Measurements from ENCODE around the gene RAB24. TPM values are rescaled to one million over a fixed set of nuclear protein-coding genes. Genes with fewer than 3 reads are reported as not detected.

RAB24 gene
- total and polyA plus RNA-seq, 3 donors from 2014 or later = 19.2 to 29.4 (median 25.5) TPM

DNA sequence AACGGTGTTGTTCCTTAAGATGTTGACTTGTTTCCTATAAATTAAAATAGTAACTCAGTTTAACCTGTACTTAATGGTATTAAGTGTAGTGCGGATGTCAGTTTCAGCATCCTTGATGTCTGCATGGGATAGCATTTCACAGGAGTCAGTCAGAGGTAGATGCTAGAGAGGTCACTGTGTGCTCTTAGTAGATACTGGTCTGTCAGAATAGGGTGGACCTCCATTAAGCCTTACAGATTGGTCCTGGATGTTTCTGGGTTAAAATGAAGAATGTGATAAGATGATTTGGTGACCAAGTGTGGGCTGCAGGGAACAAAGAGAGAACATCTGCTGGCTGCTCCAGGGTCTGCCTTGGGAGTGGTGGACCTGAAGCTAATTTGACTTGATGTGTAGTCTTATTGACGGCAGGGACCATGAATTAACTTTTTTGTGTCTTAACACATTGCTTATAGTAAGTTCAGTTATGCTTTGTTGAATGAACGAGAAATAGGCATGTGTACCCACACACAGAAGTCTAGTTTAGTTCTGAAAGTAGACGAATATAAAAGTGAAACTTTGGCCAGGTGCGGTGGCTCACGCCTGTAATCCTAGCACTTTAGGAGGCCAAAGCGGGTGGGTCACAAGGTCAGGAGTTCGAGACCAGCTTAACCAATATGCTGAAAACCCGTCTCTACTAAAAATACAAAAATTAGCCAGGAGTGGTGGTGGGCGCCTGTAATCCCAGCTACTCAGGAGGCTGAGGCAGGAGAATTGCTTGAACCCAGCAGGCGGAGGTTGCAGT is 12.5 kb downstream of the RAB24 start:
- Histone ChIP-seq H3K36me3 (ENCODE audit: low read depth, missing control alignments) (no peaks in the 10 kb centered on the region), H3K4me3 (no peak overlapping the region), H3K9me3 (no peaks in the 10 kb centered on the region), H3K27ac (no peak overlapping the region), H3K4me1 (no peaks in the 10 kb centered on the region), H3K27me3 (no peaks in the 10 kb centered on the region)
- 89 to 92% methylated on average over 12 of the region's 12 CpGs for WGBS, 2 donors
- intact Hi-C loops (cut with DNase I; ENCODE audit: low total_unique reads) = no loop called here
- DNase-seq = no peak
- TF ChIP-seq, protein P1, sequence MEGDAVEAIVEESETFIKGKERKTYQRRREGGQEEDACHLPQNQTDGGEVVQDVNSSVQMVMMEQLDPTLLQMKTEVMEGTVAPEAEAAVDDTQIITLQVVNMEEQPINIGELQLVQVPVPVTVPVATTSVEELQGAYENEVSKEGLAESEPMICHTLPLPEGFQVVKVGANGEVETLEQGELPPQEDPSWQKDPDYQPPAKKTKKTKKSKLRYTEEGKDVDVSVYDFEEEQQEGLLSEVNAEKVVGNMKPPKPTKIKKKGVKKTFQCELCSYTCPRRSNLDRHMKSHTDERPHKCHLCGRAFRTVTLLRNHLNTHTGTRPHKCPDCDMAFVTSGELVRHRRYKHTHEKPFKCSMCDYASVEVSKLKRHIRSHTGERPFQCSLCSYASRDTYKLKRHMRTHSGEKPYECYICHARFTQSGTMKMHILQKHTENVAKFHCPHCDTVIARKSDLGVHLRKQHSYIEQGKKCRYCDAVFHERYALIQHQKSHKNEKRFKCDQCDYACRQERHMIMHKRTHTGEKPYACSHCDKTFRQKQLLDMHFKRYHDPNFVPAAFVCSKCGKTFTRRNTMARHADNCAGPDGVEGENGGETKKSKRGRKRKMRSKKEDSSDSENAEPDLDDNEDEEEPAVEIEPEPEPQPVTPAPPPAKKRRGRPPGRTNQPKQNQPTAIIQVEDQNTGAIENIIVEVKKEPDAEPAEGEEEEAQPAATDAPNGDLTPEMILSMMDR (IDR thresholded peaks at IDR 0.05) = no peak
- TF ChIP-seq POLR2A (IDR thresholded peaks at IDR 0.05) = no peak

DNA sequence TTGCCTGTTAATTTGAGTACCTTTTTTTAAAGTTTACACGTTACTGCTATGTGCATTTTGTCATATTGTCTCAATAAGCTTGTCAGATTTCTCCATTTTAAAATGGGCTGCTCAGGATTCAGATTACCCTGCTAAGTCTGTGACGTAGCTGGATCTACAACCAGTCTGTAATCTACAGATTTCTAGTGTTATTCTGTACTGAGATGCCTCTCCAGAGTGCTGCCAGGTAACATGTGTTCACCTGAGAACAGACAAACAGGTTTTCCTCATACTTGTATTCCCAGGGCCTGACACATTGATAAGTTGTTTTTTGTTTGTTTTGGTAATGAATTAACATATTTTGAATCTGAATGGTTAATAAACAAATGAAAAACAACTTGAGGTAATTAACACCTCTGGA is 15.3 kb downstream of the RAB24 start:
- Histone ChIP-seq H3K36me3 (ENCODE audit: low read depth, missing control alignments) (no peaks in the 10 kb centered on the region), H3K9me3 (no peaks in the 10 kb centered on the region), H3K4me1 (no peaks in the 10 kb centered on the region), H3K27ac (no peak overlapping the region), H3K4me3 (no peak overlapping the region), H3K27me3 (no peaks in the 10 kb centered on the region)
- intact Hi-C loops (cut with DNase I; ENCODE audit: low total_unique reads) = no loop called here
- no peak for TF ChIP-seq POLR2A (IDR thresholded peaks at IDR 0.05)
- TF ChIP-seq, protein P1 (IDR thresholded peaks at IDR 0.05) = no peak
- 83 to 91% methylated on average over 2 of the region's 2 CpGs for WGBS, 2 donors
- no peak for DNase-seq

DNA sequence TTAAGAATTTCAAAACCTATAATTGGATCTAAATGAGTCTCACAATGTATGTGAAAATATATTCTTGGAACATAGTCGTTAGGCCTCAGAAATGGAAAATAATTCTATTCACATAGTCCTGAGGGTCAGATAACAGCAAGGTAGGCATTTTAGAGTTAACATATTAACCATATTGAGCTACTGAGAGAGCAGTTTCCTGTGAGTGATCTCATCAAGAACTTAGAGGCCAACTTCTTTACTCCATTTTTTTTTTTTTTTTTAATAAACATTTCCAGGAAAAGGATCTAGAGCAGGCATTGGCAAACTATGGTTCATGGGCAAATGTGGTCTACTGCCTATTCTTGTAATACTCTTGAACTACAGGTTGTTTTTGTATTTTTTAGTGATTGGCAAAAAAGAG is 26.6 kb downstream of the RAB24 start:
- Histone ChIP-seq H3K36me3 (ENCODE audit: low read depth, missing control alignments) (no peaks in the 10 kb centered on the region), H3K9me3 (no peaks in the 10 kb centered on the region), H3K27ac (no peak overlapping the region), H3K4me1 (no peaks in the 10 kb centered on the region), H3K4me3 (no peak overlapping the region), H3K27me3 (no peaks in the 10 kb centered on the region)
- no peak for TF ChIP-seq POLR2A (IDR thresholded peaks at IDR 0.05)
- TF ChIP-seq, protein P1 (IDR thresholded peaks at IDR 0.05) = no peak
- no peak for DNase-seq
- 50 to 64% methylated on average over 1 of the region's 1 CpG for WGBS, 2 donors
- intact Hi-C loops (cut with DNase I; ENCODE audit: low total_unique reads) = no loop called here

DNA sequence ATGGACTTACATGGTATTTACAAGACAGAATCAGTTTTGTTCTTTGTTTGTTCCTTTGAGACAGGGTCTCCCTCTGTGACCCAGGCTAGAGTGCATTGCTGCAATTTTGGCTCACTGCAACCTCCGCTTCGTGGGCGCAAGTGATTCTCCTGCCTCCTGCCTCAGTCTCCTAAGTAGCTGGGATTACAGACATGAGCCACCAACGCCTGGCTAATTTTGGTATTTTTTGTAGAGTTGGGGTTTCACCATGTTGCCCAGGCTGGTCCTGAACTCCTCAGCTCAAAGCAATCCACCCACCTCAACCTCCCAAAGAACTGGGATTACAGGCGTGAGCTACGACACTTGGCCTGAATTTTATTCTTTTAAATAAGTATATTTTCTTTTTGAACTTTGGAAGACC is 27.6 kb downstream of the RAB24 start:
- no peak for DNase-seq
- intact Hi-C loops (cut with DNase I; ENCODE audit: low total_unique reads) = no loop called here
- TF ChIP-seq, protein P1 (IDR thresholded peaks at IDR 0.05) = no peak
- TF ChIP-seq POLR2A (IDR thresholded peaks at IDR 0.05) = no peak
- no peak overlapping the region for H3K27ac ChIP-seq
- no peaks in the 10 kb centered on the region for H3K27me3 ChIP-seq
- no peaks in the 10 kb centered on the region for H3K9me3 ChIP-seq
- WGBS, 2 donors = 95 to 97% methylated on average over 6 of the region's 6 CpGs
- no peak overlapping the region for H3K4me3 ChIP-seq
- H3K36me3 ChIP-seq (ENCODE audit: low read depth, missing control alignments) = no peaks in the 10 kb centered on the region
- no peaks in the 10 kb centered on the region for H3K4me1 ChIP-seq

DNA sequence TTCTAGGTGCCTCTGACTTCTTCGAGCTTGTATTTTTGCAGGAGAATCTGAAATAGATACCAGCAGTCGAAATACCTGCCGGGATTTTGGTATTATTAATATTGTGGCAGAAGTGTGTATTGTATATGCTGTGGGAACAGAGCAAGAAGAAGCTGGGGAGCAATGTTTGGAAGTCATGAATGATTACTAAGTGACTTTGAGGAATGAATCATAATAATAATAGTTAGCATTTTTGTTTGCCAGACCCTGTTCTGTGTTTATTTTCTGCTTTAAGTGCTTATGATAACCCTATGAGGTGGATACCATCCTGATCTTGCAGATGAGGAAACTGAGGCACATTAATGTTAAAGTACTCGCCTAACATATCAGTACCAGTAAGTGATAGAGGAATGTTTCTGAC is 32.4 kb downstream of the RAB24 start:
- DNase-seq = no peak
- Histone ChIP-seq H3K27me3 (no peaks in the 10 kb centered on the region), H3K4me3 (no peak overlapping the region), H3K4me1 (no peaks in the 10 kb centered on the region), H3K36me3 (ENCODE audit: low read depth, missing control alignments) (no peaks in the 10 kb centered on the region), H3K27ac (no peak overlapping the region), H3K9me3 (no peaks in the 10 kb centered on the region)
- TF ChIP-seq, protein P1 (IDR thresholded peaks at IDR 0.05) = no peak
- TF ChIP-seq POLR2A (IDR thresholded peaks at IDR 0.05) = no peak
- 93% methylated on average over 4 of the region's 4 CpGs for WGBS, 2 donors
- intact Hi-C loops (cut with DNase I; ENCODE audit: low total_unique reads) = no loop called here
